HG02852 (cell line): ENCODE measurements around the gene MBOAT1.
"Not testable (repeated sequence)": the region's sequence is repeated elsewhere in the genome, so short reads cannot be mapped to it uniquely, and the experiment has no call there.

ENCODE experiments used
- ATAC-seq: cut with Tn5 transposase; IDR thresholded peaks from one replicate; pipeline ENCODE4 v1.9.1; 2021; ENCODE audit warnings: mild to moderate bottlenecking, moderate library complexity; ENCODE audit not compliant: unreplicated experiment

MBOAT1 gene

GRCh38 chr6:20142866-20143265 is 69.4 kb downstream of the MBOAT1 start:
- no peak for ATAC-seq

GRCh38 chr6:20141931-20142330 is 70.3 kb downstream of the MBOAT1 start:
- no peak for ATAC-seq

- not testable (repeated sequence) for ATAC-seq
Observed at GRCh38 chr6:20139127-20139963, 72.9 kb downstream of the MBOAT1 start.

- no peak for ATAC-seq
Observed at GRCh38 chr6:20137837-20138236, 74.4 kb downstream of the MBOAT1 start.

GRCh38 chr6:20137240-20137639 is 75.0 kb downstream of the MBOAT1 start:
- no peak for ATAC-seq

GRCh38 chr6:20135677-20136268 is 76.5 kb downstream of the MBOAT1 start:
- ATAC-seq, result no peak

- ATAC-seq, result no peak
Observed at GRCh38 chr6:20134613-20135012, 77.7 kb downstream of the MBOAT1 start.

- no peak for ATAC-seq
Observed at GRCh38 chr6:20129290-20130088, 82.8 kb downstream of the MBOAT1 start.

- no peak for ATAC-seq
Observed at GRCh38 chr6:20128018-20128417, 84.3 kb downstream of the MBOAT1 start.

GRCh38 chr6:20126789-20127653 is 85.2 kb downstream of the MBOAT1 start:
- peak; percentile 82 for ATAC-seq

- ATAC-seq, result no peak
Observed at GRCh38 chr6:20126102-20126752, 86.0 kb downstream of the MBOAT1 start.

- ATAC-seq, result no peak
Observed at GRCh38 chr6:20124545-20124944, 87.7 kb downstream of the MBOAT1 start.

- no peak for ATAC-seq
Observed at GRCh38 chr6:20119485-20119884, 92.8 kb downstream of the MBOAT1 start.

GRCh38 chr6:20118892-20119291 is 93.4 kb downstream of the MBOAT1 start:
- no peak for ATAC-seq

- peak; percentile 89 for ATAC-seq
Observed at GRCh38 chr6:20117474-20117873, 94.8 kb downstream of the MBOAT1 start.

- no peak for ATAC-seq
Observed at GRCh38 chr6:20116792-20117191, 95.5 kb downstream of the MBOAT1 start.

GRCh38 chr6:20115246-20115980 is 96.9 kb downstream of the MBOAT1 start:
- ATAC-seq, result no peak

- no peak for ATAC-seq
Observed at GRCh38 chr6:20113649-20114224, 98.5 kb downstream of the MBOAT1 start.

GRCh38 chr6:20112841-20113240 is 99.4 kb downstream of the MBOAT1 start:
- no peak for ATAC-seq
